Measurements from ENCODE around the gene XKRX. TPM values are rescaled to one million over a fixed set of nuclear protein-coding genes. Genes with fewer than 3 reads are reported as not detected.

The XKRX gene
- total and polyA plus RNA-seq, 2 of the 8 experiments (the other 6 are each of a cell fraction or from before 2014, with no cell fraction given) = 0.70 to 1.3 TPM

DNA sequence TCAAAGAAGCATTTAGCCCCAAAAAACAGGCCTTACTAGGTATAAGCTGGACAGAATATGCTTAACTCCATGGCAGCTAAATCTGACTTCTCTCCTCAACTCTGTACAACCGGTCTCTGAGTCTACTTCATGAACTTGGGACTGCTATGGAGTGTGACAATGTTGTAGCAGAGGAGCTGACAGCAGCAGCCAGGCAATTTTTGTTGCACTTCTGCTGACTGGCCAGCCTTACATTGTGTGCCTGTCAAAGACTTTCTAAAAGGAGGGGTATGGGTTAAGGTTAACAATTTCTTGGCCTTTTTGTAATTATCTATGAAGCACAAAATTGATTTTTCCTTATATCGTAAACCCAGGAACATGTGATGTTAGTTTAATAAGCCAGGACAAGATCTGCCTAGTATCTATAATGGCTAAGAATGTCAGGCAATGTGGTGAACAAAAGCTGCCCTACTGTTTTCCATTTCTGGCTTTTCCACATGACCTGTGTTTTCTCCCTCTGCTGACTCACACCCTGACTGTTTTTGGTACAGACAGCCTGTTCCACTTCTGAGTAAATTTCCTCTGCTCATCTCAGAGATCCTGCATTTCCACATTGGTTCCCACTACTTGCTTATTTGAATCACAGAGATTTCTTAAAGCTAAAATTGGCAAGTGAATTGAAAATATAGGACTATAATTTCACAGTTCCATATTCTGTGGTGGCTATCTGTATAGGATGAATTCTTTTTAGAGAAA, 63.9 kb downstream of the XKRX start:
- Histone ChIP-seq H3K4ac (replicated peaks; ENCODE audit: insufficient read length, low read depth, low read length) (no peak overlapping the region), H2BK120ac (replicated peaks; ENCODE audit: low read depth, low read length) (no peak overlapping the region), H3K23ac (ENCODE audit: insufficient read length) (no peak overlapping the region), H2BK5ac (ENCODE audit: low read depth, low read length) (no peak overlapping the region), H3K56ac (replicated peaks; ENCODE audit: insufficient read length, low read depth, low read length) (no peak overlapping the region), H3K4me3 (ENCODE audit: extremely low read depth in 1 of 4, insufficient read depth in 2 of 4, low read depth in 3 of 4, low read length in 4 of 4) (no peak overlapping the region), H3K79me1 (ENCODE audit: low read depth, low read length) (no peaks in the 10 kb centered on the region), H3K27me3 (replicated peaks in 1 of 4; ENCODE audit: control insufficient read depth in 3 of 4, extremely low read depth in 1 of 4, insufficient read depth in 3 of 4, low read length in 3 of 4) (no peaks in the 10 kb centered on the region), H4K20me1 (replicated peaks in 1 of 2; ENCODE audit: control insufficient read depth in 1 of 2, insufficient read depth in 2 of 2, low read length in 2 of 2) (no peaks in the 10 kb centered on the region), H2AFZ (ENCODE audit: low read length) (no peak overlapping the region), H3K4me2 (ENCODE audit: insufficient read depth in 1 of 2, low read depth in 2 of 2, low read length in 2 of 2) (no peak overlapping the region), H3K27ac (ENCODE audit: low read depth, low read length) (no peak overlapping the region), H3K79me2 (ENCODE audit: control insufficient read depth in 1 of 2, insufficient read depth in 2 of 2, low read length in 2 of 2) (no peaks in the 10 kb centered on the region), H2BK12ac (ENCODE audit: low read depth, low read length) (no peak overlapping the region), H3K9me3 (ENCODE audit: insufficient read depth in 2 of 2, low read depth in 1 of 2, low read length in 1 of 2) (no peaks in the 10 kb centered on the region), H3K9ac (replicated peaks in 1 of 4; ENCODE audit: extremely low read depth in 1 of 4, low read depth in 3 of 4, low read length in 3 of 4) (no peak overlapping the region), H4K8ac (ENCODE audit: extremely low read depth, insufficient read depth, low read length) (no peak overlapping the region), H3K18ac (ENCODE audit: extremely low read depth, low read length) (no peak overlapping the region), H3K14ac (ENCODE audit: insufficient read length) (no peak overlapping the region), H4K91ac (replicated peaks; ENCODE audit: insufficient read length, low read length) (no peak overlapping the region), H3K4me1 (replicated peaks in 1 of 4; ENCODE audit: control insufficient read depth in 3 of 4, insufficient read depth in 4 of 4, low read length in 3 of 4) (no peaks in the 10 kb centered on the region), H3K23me2 (ENCODE audit: low read depth, low read length) (no peaks in the 10 kb centered on the region), H4K5ac (ENCODE audit: insufficient read length, low read depth, low read length) (no peak overlapping the region), H2BK20ac (ENCODE audit: low read length) (no peak overlapping the region), H2BK15ac (ENCODE audit: low read length) (no peak overlapping the region), H2AK5ac (ENCODE audit: low read depth, low read length) (no peak overlapping the region), H3K36me3 (ENCODE audit: control insufficient read depth in 2 of 4, insufficient read depth in 4 of 4, low read length in 3 of 4) (no peaks in the 10 kb centered on the region)
- WGBS, 2 experiments (ENCODE audit: extremely low coverage in 1 of 2, insufficient coverage in 1 of 2, insufficient read length in 1 of 2, insufficient replicate concordance in 2 of 2, low coverage in 1 of 2, low lambda C conversion rate in 2 of 2, missing lambda C conversion rate in 1 of 2) = 67% methylated on average over 1 of the region's 2 CpGs; no CpG with 5 or more reads in 1 of the 2 experiments
- DNase-seq (ENCODE audit: low read depth in 1 of 2, low spot score in 2 of 2) (no peak), FAIRE-seq (no peak)
- ChIA-PET POLR2A (ENCODE audit: partially characterized antibody) (interaction anchor here (0.9 kb wide), 1 partner anchor 14 kb away, joined by 3 read pairs; no protein-coding TSS in a partner anchor), CTCF (ENCODE audit: partially characterized antibody) (interaction anchor here (0.6 kb wide), 1 partner anchor 409 kb away, joined by 3 read pairs; no protein-coding TSS in a partner anchor)
- TF ChIP-seq HDAC2 (IDR thresholded peaks at IDR 0.05; ENCODE audit: borderline replicate concordance in 1 of 2, low read depth in 2 of 2, low read length in 2 of 2) (no peak), CREB1 (IDR thresholded peaks at IDR 0.05) (no peak), SAP30 (IDR thresholded peaks at IDR 0.05; ENCODE audit: insufficient read depth, insufficient replicate concordance, low read length) (no peak), NRF1 (IDR thresholded peaks at IDR 0.05; ENCODE audit: low read depth, low read length) (no peak), TEAD4 (IDR thresholded peaks at IDR 0.05; ENCODE audit: low read depth, low read length) (no peak), RNF2 (IDR thresholded peaks at IDR 0.05; ENCODE audit: borderline replicate concordance, low read depth, low read length, missing control alignments, poor library complexity, severe bottlenecking) (no peak)
